Breast epithelium (tissue), 3 donors: ENCODE measurements around the gene ARHGDIA.

ENCODE experiments used
- CTCF ChIP-seq, 3 donors: fragments of 450-650 bp; IDR thresholded peaks; one replicate each; pipeline ENCODE4 v1.5.1; 2016 to 2017; ENCODE audit warnings: antibody characterized with exemption in 3 of 3, mild to moderate bottlenecking in 3 of 3, moderate library complexity in 3 of 3
- POLR2A ChIP-seq: fragments of 450-650 bp; IDR thresholded peaks from one replicate; pipeline ENCODE4 v1.6.1; 2016; ENCODE audit warnings: antibody characterized with exemption, mild to moderate bottlenecking, moderate library complexity

DNA sequence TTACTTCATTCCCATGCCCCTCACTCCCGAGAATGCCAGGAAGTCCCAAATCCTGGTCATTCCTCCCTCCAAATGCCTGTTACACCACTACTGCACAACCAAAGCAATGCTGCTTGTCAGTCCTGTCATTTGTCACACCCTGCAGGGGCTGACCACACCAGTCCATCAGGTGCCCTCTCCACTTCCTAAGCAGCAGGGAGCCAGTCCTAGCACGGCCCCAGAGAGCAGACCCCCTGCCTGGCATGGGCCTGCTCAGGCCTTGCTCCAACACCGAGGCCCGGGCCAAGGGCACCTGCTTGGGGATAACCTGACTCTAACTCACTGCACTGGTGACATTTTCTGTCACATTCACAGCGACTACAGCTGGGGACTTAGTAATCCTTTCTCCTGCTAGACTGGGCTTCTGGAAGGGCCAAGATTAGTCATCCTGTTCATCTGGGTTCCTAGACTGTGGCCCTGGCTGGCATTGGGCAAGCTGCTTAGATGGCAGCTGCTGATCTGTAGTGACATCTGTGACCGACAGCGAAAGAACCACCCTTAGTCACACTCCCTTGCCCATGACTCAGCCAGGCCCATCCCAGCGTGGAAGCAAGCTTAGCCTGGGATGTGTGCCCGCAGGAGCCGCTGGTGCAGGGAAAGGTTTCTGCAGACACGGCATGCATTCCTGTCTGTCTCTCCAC is 14.9 kb upstream of the ARHGDIA start:
- TF ChIP-seq CTCF (IDR thresholded peaks at IDR 0.05) (no peak), POLR2A (no peak)
